UCSD-AML1 (cell line): Measurements from ENCODE around the gene MC1R.
"Not testable (repeated sequence)": the region's sequence is repeated elsewhere in the genome, so short reads cannot be mapped to it uniquely, and the experiment has no call there.

ENCODE experiments used
- DNase-seq: peaks from one replicate; lab custom pipeline; 2025; ENCODE audit not compliant: unreplicated experiment; lab: John Stamatoyannopoulos, UW

The MC1R gene

DNA sequence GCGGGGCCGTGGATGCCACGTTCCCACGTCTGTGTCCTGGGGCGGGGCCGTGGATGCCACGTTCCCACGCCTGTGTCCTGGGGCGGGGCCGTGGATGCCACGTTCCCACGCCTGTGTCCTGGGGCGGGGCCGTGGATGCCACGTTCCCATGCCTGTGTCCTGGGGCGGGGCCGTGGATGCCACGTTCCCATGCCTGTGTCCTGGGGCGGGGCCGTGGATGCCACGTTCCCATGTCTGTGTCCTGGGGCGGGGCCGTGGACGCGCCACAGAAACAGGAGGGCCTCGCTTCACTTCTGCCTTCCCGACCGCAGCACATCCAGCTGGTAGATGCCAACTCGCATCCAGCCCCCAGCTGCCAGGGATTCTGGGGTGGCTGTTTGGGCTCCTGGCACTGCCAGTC lies 15.4 kb downstream of the MC1R start:
- DNase-seq, result not testable (repeated sequence)

DNA sequence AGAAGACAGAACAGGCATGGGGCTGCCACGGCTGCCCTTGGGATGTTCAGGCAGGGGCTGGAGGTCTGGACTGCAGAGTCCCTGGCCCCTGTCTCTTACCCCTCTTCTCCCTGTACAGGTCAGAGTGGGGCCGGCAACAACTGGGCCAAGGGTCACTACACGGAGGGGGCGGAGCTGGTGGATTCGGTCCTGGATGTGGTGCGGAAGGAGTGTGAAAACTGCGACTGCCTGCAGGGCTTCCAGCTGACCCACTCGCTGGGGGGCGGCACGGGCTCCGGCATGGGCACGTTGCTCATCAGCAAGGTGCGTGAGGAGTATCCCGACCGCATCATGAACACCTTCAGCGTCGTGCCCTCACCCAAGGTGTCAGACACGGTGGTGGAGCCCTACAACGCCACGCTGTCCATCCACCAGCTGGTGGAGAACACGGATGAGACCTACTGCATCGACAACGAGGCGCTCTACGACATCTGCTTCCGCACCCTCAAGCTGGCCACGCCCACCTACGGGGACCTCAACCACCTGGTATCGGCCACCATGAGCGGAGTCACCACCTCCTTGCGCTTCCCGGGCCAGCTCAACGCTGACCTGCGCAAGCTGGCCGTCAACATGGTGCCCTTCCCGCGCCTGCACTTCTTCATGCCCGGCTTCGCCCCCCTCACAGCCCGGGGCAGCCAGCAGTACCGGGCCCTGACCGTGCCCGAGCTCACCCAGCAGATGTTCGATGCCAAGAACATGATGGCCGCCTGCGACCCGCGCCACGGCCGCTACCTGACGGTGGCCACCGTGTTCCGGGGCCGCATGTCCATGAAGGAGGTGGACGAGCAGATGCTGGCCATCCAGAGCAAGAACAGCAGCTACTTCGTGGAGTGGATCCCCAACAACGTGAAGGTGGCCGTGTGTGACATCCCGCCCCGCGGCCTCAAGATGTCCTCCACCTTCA lies 16.2 kb downstream of the MC1R start:
- DNase-seq, result no peak

DNA sequence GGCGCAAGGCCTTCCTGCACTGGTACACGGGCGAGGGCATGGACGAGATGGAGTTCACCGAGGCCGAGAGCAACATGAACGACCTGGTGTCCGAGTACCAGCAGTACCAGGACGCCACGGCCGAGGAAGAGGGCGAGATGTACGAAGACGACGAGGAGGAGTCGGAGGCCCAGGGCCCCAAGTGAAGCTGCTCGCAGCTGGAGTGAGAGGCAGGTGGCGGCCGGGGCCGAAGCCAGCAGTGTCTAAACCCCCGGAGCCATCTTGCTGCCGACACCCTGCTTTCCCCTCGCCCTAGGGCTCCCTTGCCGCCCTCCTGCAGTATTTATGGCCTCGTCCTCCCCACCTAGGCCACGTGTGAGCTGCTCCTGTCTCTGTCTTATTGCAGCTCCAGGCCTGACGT lies 17.0 kb downstream of the MC1R start:
- not testable (repeated sequence) for DNase-seq

DNA sequence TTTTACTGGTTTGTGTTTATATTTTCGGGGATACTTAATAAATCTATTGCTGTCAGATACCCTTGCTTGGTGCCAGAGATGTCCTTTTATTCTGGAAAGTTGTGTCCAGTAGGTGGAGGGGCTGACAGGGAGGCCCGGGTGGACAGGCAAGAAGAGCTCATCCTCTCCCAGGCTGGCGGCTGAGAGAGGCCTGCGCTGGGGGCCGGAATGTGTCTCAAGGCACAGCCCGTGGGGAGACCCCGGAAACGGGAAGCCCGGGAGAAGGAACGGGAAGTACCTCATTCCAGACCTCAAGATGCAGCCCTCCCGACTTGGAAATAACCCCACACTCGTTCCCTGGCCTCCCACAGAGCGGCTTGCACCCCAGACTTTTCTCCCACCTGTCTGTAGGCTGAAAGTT lies 17.4 kb downstream of the MC1R start:
- DNase-seq, result no peak

DNA sequence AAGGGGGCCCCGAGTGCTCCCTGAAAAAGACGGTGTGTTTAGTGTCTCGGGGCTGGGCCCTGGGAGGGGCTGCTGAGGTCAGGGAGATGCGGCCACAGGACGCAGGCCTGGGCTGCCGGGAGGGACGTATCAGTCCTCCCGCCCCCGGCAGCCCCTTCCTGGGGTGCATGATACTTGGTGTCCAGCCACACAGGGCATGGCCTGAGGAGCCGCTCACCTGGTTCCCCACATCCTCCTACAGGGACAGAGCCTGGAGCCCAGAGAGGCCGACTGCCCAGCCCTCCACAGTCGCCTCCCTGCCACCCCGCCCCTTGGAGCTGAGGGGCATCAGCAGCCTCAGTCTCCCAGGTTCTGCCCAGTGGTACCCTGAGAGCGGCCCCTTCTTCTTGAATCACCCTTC lies 17.8 kb downstream of the MC1R start:
- no peak for DNase-seq

DNA sequence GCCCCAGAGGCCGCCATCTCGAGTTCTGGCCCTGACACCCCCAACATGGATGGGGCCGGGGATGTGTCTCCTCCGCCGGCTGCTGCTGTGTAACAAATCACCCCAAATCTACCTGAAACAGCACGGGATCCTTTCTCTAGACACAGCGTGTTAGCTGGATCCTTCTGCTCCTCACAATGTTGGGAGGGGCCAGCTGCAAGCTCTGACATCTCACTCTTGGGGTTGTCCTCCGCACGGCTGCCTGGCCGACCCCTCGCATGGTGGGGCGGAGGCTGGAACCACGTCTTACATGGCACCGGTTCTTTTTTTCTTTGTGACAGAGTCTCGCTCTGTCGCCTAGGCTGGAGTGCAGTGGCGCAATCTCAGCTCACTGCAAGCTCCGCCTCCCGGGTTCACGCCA lies 18.3 kb downstream of the MC1R start:
- no peak for DNase-seq

DNA sequence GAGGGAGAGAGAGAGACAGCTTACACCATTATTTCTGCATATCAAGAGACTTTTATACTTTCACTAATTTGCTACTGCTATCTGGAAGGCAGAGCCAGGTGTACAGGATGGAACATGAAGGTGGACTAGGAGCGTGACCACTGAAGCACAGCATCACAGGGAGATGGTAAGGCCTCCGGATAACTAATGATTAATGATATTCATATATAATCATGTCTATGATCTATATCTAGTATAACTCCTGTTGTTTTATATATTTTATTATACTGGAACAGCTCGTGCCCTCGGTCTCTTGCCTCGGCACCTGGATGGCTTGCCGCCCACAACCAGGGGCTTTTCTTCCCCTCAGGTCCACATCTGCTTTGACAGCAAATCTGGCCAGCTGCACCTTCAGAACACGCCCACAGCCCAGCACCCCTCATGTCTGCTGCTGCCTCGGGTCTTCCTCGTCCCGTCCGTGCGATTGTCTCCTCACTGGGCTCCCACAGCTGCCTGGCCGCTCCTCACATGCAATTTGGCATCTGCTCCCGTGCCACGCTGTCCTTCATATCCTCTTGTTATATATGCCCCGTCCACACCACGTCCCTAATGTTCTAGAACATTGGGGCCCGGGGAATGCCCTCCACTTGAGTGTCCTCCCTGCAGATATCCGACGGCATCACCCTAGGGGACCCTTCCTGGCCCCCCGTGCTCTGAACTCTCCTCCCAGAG lies 19.7 kb downstream of the MC1R start:
- DNase-seq, result no peak

DNA sequence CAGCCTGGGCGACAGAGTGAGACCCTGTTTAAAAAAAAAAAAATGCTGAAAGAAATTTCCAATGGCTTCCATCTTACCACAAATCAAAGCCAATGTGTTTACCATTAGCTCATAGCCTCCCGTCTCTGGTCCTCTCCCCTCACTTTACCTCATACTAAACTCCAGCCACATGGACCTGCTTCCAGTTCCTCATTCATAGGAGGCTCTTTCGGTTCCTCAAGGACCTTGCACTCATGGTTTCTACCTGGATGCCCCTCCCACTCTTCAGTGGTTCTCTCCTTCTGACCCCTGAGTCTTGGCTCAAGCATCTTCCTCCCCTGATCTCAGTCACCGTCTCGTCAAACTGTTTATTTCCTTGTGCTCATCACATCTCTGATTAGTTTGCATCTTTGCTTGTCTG lies 26.1 kb downstream of the MC1R start:
- no peak for DNase-seq

DNA sequence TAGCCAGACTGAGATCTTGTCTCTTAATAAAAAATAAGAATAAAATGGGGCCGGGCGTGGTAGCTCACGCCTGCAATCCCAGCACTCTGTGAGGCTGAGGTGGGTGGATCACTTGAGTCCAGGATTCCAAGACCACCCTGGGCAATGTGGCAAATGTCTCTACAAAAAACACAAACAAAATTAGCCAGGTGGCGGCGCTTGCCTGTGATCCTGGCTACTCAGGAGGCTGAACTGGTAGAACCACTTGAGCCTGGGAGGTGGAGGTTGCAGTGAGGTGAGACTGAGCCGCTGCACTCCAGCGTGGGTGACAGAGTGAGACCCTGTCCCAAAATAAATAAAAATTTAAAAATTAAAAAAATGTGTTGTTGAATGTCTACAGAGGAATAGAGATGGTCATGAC lies 27.0 kb downstream of the MC1R start:
- no peak for DNase-seq

DNA sequence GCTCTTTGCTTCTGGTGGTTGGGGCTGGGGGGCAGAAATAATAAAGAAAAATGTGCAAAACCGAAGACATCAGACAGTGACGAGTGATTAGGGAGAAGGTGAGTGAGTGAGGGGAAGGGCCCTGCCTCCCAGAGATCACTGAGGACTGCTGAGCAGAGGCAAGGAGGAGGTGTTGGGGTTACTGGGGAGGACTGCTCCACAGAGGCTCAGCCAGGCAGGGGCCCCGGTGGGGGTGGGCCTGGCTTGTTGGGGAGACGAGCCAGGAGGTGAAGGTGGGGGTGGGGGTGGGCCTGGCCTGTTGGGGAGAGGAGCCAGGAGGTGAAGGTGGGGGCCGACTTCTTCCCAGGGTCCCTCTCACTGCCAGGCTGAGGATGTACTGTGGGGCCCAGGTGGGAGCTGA lies 27.9 kb downstream of the MC1R start:
- DNase-seq, result no peak

DNA sequence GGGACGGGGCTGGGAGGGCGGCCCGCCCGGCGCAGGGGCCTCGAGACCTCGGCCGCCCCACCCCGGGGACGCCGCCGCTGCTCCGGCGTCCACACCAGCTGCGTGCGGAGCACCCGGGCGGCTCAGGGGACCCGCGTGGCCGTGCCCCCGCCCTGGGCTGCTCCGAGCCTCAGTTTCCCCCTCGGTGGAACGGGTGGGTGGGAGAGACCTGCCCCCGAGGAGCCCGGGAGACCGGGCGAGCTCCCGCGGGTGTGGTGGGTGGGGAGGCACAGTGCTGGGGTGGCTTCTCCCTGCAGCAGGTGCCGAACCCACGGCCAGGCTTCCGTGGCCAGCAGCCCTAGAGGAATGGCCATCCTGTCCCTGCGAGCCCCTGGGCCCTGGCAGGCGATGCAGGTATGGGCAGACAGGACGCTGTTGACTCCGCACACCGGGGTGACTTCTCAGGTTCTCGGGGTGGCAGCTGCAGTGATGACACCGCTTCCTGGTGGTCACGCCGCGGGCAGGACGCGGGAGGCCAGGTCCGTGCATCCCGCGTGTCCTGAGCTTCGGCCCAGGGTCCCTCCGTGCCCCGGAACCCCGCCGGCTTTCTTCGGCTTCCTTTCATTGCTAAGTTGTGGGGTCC lies 30.6 kb downstream of the MC1R start:
- DNase-seq, result no peak

DNA sequence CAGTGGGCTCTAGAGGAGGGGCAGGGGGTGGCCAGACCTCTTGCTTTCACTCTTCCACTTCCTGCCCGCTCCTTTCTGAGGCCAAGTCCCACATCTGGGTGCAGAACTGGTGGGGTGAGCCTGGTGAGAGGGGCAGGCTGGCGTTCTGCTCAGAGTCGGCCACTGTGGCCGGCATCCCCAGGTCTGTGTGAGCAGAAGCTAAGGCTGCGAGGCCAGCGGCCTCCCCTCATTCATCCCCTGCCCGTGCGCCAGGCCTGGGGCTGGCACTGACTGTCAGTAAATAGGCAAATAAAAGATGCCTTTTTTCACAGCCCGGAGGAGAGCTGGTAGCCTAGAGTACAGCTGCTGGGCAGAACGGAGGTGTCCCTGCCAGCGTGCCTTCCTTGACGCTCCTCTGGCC lies 31.1 kb downstream of the MC1R start:
- DNase-seq, result no peak

DNA sequence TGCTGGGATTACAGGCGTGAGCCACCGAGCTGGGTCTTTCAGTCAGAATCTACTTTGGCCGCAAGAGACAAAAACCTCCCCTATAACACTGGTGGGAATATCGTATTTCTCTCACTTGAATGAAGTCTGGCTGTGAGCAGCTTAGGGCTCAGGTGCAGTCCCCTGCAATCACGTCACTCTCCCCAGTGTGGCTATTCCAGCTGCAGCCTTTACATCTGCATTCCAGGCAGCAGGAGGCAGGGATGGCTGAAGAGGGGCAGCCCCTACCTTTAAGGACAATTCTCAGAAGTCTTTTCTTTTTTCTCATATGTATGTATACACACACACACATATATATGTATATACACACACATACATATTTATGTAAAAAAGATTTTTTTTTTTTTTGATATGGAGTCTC lies 32.8 kb downstream of the MC1R start:
- no peak for DNase-seq

DNA sequence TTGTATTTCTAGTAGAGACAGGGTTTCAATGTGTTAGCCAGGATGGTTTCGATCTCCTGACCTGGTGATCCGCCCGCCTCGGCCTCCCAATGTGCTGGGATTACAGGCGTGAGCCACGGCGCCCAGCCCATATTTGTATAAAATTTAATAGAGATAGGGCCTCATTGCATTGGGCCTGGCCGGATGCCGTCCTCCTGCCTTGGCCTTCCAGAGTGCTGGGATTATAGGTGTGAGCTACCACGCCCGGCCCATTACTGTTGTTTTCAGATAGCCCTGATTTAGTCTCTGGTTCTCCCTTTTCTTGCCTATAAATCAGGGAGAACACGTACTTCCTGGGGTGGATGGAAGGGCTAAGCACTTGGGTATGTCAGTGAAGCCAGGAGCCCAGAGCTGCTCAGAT lies 33.4 kb downstream of the MC1R start:
- no peak for DNase-seq

DNA sequence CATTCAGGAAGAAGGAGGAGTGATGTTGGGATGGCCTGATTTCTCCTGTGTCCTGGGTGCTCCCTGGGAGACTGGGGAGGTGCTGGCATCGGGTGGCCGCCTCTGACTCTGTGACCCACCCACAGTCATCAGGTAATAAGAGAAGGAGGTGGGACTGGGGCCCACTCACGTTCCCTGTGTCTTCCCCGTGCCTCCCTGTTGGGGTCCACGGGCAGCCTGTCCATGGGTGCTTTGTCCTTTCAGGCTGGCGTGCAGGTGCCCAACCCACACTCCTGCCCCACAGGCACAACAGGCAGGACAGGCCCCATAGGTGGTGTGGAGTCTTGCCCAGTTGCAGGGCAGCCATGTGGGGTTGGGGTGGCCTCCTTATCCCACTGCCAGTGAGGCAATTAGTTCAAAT lies 33.9 kb downstream of the MC1R start:
- DNase-seq, result no peak

DNA sequence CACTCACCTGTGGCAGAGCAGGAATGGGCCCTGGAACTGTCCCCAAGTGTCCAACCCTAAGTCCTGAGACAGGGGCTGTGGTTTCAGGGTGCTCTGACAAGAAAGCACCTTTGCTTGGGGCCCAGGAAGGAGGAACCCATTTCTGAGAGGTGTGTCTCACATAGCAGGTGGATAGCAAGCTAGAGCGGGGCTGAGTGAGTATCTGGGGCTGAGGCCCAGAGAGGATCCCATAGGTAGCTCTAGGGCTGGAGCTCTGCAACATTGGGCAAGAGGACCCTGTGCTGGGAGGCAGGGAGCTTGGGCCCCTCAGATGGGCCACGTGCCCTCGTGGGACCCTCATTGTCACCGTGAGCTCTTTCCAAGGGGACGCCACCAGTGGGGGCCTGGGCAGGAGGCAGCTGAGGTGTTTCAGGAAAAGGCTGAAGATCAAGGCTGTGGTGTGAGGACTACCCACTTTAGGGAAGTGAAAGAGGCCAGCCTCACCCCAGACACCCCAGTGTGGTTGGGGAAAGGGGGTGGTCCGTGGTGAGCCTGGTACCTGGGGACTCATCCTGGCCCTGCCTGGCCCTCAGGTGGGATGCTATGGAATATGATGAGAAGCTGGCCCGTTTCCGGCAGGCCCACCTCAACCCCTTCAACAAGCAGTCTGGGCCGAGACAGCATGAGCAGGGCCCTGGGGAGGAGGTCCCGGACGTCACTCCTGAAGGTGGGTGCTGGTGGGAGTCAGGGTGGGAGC lies 35.2 kb downstream of the MC1R start:
- DNase-seq, result no peak

DNA sequence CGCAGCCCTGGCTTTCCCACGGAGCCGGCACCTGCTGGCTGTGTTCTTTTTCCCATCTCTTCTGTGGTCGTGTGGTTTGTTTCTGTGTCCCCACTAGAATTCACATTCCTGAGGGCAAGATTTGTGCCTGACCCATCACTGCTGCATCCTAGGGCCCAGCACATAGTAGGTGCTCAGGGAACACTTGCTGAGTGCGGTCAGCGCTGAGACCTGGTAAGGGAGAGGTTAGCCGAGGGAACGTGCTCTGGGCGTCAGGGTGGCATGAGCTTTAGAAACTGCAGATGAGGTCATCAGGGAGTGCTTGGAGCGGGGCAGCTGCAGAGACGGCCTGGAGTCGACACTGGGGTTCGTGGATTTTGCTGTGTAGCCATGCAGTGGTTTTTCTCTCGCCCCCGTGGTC lies 35.8 kb downstream of the MC1R start:
- no peak for DNase-seq

DNA sequence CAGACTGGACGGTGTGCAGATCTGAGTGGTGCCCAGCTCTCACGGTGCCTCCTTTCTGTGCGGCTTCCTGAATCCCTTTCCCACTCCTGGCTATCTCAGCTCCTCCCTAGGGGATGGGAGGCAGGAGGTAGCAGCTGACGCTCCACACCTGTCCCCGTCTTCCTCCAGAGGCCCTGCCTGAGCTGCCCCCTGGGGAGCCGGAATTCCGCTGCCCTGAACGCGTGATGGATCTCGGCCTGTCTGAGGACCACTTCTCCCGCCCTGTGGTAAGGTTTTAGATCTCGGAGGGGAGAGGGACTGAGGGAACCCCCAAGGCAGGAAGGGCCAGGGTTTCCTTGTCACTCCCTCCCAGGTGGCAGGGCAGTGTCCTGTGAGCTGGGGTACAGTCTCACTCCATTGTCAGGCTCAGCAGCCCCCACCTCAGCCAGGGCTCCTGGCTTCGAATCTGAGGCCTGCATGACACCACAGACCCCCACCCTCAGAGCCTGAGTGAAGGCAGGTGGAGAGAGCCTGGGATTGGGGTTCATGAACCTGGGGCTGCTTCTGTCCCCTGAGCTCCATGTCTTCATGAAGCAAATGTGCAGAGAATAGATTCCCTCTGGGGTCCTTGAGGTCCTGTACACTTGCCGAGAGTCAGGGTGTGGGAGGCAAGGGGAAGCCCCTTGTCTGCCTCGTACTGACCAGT lies 36.5 kb downstream of the MC1R start:
- DNase-seq, result no peak

DNA sequence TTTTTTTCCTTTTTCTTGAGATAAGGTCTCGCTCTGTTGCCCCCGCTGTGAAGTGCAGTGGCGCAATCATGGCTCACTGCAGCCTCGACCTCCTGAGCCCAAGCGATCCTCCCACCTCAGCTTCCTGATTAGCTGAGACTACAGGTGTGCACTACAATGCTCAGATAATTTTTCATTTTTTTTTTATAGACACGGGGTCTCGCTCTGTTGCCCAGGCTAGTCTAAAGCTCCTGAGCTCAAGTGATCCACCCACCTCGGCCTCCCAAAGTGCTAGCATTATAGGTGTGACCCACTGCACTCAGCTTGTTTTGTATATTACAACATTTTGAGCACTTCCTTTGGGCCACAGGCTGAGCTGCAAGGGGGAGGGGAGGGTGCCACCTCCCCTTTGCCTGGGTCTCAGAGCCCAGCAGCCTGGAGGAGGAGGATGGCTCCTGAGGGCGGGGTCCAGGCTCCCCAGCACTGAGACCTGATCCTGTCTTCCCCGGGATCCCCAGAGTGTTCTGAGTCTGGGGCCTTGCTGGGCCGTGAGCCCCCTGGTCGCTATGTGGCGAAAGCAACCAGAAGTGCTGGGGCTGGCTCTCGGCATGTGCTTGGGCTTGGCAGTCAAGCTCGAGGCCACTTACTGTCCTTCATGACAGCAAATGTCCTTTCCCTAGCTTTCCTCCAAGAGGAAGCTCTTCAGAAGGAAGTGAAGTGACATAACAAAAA lies 38.0 kb downstream of the MC1R start:
- DNase-seq, result no peak

DNA sequence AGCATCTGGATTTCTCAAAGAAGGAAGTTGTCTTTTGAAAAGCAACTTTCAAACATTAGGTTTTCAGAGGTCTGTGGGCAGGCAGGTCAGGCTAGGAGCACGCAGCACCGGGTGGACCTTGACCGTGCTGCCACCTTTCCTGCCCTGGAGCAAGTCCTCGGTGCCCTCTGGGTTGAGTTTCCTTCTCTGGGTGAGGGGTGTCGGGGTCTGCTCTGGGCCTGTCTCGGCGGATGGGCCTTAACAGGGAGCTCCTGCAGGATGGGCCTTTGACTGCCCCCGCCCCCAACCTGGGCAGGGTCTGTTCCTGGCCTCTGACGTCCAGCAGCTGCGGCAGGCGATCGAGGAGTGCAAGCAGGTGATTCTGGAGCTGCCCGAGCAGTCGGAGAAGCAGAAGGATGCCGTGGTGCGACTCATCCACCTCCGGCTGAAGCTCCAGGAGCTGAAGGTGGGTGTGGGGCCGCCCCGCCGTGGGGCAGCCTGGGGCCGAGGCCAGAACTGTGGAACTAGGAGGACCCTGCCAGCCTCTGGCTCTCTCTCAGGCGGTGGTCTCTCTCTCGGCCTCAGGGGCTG lies 38.6 kb downstream of the MC1R start:
- no peak for DNase-seq
